NCI-H524 treated with DMSO at 0.1 percent for 48 hours (cell line): ENCODE results near the gene SLC2A6.

ENCODE experiments used
- DNase-seq: peaks from one replicate; lab custom pipeline; 2025; lab: John Stamatoyannopoulos, UW

The SLC2A6 gene

DNA sequence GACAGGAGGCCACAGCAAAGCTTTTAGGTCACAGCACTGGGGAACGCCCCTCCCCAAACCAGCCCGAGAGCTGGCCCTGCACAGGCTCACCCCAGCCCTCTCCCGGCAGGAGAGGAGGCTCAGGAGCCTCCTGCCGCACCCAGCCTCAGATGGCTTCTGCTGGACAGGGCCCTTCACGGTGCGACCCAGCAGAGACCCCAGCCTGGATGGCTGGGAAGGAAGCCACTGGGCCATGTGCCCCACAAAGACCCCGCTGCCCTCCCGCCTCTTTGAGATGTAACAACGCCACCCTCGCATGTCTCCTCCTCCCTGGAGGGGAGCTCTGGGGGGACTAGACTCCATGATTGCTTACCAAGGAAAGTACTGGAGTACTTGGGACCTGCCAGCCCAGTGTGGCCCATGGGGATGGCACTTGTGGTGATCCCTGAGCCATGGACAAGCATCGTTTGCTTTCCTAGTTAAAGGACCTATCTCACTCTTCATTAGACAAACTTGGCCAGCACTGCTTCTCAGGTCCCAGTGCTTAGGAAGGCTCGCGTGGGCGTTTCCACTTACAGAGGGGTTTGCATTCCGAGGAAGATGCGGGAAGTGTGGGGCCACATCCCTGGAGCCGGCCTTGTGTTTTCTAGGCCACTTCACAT, 36.8 kb upstream of the SLC2A6 start:
- DNase-seq, result no peak

DNA sequence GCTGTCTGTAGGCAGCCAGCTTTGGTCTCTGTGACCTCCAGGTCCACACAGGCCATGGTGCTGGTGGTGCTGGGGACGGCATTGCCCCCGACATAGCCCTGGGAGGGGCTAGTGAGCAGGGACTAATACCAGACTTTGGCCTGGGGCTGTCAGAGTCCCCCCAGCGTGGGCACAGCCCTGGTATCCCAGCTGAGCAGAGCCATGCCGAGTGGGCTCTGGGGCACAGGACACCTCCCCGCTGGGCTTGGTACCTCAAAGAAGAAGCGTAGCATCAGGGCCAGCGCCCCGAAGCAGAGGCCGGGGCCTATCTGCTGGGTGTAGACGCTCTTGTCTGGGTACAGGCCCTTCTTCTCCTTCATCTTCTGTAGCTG, 36.3 kb upstream of the SLC2A6 start:
- no peak for DNase-seq

DNA sequence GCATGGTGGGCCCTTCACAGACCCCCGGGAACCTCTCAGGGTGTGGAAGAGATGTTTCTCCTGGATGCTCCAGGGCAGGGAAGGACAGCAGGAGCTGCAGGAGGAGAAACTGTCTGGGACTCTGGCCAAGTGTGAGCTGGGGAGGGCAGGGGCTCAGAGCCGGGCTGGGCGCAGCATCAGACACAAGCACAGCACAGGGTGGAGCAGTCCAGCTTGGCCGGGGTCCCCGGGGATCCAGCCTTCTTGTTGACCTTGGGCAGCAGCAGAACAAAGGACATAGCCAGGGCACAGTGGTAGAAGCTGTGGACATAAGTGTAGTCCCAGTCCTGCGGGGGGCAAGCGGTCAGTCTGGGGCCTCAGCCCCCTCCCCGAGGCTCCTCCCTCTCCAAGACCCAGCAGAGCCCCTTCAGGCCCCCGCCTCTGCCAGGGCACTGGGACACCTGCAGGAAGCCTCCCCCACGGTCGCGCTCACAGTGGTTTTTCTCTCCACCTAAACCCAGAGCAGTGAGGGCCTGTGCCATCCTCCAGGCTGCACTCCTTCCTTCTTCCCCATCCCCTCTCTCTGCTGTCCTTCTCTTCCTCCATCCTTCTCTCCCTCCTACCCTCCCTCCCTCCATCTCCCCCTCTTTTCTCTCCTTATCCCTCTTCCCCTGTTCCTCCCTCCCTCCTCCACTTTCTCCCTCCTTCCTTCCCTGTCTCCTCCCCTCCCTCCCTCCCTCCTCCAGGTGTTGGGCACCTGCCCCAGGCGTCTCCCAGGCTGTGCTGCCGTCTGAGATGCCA, 35.8 kb upstream of the SLC2A6 start:
- no peak for DNase-seq

DNA sequence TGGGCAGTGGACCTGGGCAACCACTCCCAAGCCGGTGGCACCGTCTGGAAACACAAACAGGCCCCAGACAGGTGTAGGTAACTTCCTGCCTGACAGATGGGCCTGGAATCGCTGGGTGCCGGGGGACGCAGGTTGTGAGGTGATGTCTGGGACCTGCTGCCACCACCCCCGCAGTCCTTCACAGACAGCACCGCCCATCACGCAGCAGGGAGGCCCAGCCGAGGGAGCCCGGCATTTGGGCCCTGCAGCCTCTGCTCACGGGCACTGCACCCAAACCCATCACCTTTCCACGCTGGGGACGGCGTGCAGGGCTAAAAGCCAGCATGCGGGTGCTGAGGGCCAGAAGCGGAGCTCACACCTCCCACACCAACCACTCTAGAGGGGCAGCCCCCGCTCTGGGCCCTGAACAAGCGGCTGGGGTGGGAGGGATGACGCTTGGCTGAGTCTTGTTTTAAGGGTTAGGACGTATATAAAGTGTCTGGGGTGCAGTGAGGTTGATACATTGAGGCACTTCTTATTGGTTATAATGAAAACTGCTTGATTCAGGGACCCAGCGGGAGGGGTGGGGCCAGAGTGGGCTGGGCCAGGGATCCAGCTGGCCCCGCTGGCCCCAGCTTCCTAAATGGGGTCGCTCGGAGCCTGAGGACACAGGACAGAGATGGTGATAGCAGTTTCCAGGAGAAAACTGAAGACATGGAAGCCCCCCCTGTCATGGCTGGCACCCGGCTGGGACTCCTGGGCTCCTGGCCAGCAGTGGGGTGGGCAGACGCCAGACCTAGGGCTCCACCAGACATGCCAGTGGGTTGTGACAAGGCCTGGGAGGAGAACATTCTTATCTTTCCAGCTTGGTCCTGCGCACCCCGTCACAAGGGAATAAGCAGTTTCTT, 34.6 kb upstream of the SLC2A6 start:
- no peak for DNase-seq

DNA sequence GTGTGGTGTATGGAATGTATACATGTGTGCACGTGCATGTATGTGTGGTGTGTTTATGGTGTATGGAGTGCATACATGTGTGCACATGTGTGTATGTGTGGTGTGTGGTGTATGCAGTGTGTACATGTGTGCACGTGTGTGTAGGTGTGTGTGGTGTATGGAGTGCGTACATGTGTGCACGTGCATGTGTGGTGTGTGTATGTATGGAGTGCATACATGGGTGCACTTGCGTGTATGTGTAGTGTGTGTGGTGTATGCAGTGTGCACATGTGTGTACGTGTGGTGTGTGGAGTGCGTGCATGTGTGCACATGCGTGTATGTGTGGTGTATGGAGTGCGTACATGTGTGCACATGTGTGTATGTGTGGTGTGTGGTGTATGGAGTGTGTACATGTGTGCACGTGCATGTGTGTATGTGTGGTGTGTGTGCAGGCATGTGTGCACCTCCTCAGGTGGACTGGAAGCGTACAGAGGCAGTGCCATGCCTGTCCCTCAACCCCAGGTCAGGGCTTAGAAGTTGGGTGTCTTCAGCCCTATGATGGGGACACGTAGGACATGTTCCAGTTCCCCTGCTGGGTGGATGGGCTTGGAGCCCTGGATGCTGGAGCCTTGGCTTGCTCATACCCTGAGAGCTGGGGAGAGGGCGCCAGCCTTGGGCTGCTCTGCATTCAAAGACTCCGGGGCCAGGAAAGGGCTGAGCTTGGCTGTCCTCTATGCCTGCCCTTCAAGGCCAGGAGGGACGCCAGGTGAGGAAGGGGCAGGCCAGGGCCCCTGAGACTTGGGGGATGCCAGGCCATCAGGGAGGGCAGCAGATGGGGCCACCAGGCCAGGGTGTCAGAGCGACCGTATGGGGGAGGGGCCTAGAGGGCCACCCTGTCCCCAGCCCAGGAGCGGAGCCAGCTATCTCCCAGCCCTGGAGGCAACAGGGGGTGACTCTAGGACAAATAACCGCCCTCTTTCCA, 33.6 kb upstream of the SLC2A6 start:
- DNase-seq, result no peak

DNA sequence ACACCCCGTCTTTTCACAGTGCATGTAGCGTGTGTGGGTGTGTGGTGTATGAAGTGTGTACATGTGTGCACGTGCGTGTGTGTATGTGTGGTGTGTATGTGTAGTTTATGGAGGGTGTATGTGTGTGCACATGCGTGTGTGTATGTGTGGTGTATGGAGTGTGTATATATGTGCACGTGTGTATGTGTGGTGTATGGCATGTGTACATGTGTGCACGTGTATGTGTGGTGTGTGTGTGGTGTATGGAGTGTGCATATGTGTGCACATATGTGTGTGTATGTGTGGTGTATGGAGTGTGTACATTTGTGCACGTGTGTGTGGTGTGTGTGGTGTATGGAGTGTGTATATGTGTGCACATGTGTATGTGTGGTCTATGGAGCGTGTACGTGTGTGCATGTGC, 32.7 kb upstream of the SLC2A6 start:
- no peak for DNase-seq

DNA sequence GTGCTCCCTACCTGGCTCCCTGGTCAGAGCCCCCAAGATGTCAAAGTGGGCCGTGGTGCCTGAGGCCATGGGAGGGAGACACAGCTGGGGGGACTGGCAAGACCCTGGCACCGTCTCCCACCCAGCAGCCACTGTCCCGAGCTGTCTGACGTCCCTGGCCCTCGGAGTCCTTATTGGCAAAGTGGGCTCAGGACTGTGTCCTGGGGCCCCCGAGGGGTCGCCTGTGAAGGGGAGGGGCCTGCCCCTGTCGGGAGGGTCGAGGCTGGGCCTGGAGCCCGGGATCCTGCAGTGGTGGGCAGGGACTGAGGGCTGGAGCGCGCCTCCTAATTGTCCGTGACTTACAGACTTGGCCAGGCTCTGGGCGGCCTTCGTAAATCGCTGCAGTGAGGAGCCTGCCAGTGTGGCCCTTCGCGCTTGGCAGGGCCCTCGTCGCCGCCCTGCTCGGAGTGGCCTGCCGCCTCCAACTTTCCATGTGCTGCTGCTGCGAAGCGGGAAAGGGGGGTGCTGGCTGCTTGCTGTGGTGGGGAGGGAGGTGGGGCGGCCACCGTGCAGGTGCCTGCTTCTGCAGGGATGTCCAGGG, 32.1 kb upstream of the SLC2A6 start:
- no peak for DNase-seq

DNA sequence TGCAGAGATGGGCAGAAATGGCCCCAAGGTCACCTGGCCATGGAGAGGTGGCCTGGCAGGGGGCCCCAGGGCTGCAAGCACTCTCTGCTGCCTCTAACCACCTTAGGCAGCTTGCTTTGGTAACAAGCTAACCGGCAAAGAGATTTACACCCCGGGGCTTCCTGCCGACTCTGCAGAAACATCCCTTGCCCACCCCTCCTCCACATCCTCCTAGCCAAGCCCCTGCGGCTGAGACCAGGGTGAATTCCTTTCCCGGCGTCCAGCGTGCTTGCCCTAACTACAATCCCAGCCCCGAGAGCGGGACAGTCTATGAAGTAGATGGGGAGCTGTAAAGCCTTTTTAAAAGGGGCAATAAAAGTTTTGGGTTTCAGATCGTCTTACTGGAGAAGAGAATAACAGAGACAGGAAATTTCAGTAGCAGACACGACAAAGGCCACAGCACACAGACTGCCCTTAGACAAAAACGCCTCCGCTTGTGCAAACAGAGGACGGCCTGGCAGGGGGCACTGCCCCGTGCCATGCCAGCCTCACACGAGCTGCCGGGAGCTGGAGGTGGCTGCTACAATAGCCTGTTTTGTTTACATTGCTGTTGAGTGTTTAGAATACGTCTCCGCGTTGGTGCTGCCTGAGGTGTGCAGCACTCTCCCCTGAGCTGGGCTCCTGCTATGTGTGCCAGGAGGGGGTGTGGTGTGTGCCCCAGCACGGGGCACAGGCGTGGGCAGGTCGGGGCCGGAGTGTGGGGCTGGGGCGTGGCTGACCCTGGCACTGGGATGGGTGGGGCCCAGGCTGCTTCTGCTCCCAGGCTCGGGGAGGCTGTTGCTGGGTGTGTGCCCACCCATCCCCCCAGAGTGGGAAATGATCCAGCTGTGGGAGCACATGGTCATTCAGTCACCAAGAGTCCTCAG, 30.5 kb upstream of the SLC2A6 start:
- DNase-seq, result no peak

DNA sequence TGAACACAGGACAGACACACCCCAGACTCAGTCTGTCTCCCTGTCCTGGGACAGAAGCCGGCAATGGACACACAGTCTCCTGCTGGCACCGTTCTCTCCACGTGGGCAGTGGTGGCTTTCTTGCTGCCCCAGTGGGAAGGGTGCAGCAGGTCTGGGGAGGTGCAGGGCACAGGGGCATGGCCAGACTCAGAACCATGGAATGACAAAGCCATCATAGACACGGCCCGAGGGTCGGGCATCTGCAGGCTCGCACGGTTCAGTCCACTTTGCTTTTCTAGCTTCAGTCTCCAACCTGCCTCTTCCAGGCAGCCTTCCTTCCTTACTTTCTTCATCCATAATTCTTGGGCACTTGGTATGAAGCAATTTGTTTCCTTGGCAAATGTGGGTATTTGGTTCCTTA, 29.1 kb upstream of the SLC2A6 start:
- no peak for DNase-seq

DNA sequence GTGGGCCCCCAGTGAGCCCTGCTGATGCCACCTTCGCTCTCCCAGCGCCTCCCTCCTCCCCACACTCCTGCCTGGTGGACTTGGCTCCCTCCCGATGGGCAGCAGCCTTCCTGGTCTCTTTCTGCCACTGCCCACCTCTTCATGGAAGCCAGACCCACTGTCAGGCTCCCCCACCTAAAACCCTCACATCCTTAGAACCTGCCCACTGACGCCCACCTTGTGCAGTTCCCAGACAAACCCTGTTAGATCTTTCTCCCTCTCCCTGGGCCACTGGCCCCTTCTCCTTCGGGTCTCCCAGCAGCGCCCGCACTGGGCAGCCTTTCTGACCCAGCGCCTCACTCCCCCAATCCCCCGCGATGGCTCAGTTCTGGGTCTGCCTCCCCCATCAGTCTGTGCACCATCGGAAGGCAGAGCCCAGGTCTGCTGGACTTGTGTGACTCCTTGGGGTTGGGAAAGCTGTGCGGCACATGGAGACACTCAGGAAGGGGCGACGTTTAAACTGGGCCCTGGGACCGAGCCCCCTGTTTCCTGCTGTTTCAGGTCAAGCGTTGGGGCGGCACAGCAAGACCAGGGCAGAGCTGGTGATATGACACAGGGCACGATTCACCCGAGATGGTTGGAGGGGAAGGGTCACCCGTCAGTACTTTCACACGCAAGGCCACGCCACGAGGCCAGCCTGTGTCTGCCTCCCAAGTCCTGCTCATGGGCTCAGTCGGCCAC, 28.5 kb upstream of the SLC2A6 start:
- DNase-seq, result no peak

DNA sequence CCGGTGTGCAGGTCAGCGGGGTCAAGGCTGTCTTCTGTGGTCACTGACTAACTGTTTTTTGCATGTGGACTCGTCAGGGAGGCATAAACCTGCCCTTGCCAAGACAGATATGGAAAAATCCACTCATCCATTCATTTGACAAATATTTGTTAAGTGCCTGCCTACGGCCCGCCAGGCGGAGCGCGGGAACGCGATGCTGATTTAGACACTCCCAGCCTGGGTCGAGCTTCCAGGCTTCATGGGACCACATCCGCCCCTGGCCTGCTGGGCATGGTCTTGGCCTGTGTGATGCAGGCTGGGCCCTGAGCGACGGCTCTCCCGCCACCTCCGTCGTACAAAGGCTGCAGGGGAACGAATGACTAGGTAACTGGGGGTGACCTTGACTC, 27.7 kb upstream of the SLC2A6 start:
- DNase-seq, result no peak

DNA sequence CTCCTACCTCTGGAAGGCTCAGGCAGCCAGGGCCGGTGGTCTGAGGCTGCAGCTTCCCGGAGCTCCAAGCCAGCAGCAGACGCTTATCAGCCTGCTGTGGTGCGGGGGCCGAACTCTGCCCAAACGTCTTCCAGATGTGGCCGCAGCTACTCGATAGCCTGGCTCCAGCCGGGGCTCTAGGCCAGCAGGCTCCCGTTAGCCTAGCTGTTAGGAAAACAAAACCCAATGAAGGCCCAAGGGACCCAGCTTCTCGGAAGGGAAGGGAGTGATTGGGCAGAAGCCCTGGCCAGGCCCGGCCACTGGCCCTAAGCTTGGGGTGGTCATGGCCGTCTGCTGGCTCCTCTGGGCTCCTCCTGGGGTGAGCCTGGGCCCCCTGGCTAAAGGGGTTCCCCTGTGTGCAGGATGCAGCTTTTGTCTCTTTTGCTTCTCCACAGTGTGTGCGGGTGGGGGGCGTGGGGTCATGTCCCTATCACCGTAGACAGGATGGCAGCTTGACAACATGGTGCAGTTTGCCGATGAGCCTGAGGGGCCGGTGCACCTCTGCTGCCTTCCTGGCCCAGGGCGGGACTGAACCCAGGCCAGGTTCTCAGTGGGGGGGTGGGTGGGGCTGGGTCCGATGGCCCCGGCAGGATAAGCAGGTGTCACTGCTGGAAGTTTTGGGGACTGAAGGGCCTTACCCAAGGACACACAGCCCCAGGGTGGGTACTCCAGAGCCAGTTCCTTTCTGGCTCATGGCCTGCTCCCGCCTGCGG, 27.2 kb upstream of the SLC2A6 start:
- no peak for DNase-seq

DNA sequence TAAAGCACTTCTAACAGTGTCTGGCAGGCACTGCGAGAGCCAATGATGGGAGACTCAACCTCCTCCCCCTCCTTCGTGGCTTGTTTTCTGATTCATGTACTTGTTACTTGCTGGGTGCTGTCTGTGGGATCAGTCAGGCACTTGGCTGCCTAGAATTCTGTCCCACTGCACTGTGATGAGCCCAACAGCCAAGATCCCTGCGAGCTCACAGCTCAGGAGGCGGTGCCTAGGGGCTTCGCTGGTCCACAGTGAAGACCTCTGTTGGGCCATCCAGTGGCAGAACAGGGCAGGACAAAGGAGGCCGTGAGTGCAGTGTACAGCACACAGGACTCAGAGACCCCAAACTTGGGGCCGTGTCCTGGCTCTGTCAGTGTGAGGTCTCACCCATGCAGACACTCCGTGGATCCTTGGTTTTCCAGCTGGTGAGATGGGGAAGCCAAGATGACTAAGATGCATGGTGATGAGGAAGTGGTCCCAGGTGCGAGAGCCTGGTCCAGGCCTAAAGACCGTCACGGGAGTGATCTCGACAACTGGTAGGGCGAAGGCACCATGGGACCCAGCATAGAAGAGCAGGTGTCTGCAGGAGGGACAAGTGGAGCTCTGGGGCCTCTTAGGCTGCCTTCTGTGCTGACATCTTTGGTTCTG, 26.4 kb upstream of the SLC2A6 start:
- DNase-seq, result no peak

DNA sequence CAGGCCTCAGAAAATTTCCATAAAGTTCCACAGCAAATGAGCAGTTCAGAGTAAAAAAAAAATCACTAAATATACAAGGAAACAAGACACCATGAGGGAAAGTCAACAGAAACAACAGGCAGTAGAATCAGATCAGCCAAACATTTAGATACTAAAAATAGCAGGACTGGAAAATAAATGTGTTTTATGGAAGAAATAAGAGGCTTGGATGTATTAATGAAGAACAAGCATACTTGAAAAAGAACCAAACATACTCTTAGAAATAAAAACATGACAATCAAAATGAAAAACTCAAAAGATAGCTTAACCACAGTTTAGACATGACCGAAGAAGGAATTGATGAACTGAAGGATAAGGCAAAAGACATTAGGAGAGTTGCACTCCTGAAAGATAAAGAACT, 23.2 kb upstream of the SLC2A6 start:
- DNase-seq, result no peak

DNA sequence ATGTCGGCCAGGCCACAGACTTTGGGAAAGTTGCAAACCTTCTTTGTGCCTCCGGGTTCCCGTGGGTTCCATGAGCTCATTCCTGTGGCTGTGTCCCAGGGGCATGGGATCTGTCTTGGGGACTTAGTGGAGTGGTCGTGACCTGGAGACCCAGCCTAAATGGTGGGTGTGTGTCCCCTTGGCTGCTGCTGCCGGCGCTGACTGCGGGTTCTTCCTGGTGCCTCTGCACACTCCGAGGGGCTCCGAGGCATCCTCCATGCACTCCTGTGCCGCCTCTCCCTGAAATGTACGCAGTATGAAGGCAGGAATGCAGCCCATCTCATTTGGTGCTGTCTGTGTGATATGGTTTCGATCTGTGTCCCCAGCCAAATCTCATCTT, 21.0 kb upstream of the SLC2A6 start:
- DNase-seq, result no peak

DNA sequence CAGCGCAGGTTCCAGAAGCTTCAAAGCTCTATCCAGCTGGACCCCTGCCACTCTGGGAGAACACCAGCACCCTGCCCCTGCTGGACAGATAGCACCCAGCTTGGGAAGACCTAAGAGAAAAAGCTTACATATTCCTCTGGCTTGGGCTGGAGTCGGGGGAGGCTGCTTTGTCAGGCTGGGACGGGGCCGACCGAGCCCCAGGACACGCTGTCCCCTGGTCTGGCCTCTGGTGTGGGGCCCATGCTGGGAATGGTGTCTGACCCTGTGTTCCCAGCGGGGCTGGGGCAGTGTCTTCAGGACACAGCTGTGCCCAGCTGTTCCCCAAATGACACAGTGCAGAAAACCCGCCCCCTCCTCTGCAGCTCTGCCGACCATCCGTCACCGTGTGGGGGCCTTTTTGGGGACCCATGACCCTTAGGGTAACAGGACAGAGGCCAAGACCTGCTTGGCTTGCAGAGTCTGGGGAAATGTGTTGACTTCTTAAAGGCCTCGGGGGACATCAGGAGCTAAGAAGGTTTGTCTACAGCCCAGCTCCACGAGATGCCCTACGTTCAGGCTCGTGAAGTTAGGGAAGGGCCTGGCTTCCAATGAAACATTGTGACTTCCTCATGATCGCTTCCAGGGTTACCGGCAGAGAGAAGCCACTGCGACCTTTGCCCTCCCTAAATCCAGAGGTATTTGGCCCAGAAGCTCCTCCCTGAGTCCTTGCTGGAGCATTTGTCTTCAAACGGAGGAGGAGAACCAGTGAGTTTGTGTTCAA, 20.4 kb upstream of the SLC2A6 start:
- DNase-seq, result no peak
